ENCODE data around the gene MED29. TPM values are rescaled to one million over a fixed set of nuclear protein-coding genes. Genes with fewer than 3 reads are reported as not detected.

MED29 gene
- total RNA-seq, 2 experiments from 2014 or later: 23.3 to 26.8 TPM

GRCh38 chr19:39410017-39410830 lies 19.0 kb downstream of the MED29 start:
- Mint-ChIP-seq H3K27ac (peak overlapping the region; percentile 93), H3K4me1 (peaks cover 40% of the 10 kb centered on the region), H3K4me3 (peak overlapping the region; percentile 82), H3K36me3 (peaks cover 20% of the 10 kb centered on the region), H3K9me3 (no peaks in the 10 kb centered on the region), H3K27me3 (peaks cover 4% of the 10 kb centered on the region)
- peak; percentile 72 for DNase-seq

DNA sequence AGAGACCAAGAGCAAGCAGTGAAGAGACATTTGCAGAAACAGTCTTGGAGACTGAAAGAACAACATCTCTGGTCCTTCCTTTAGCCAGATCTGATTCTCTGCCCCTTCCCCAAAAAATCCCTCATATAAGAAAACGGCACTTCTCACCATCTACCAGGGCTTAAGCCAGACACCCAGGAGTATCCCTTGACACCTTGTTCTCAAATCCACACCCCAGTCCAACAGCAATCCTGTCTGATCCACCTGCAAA lies 19.6 kb downstream of the MED29 start:
- DNase-seq: no peak
- H3K9me3 Mint-ChIP-seq: no peaks in the 10 kb centered on the region
- peaks cover 4% of the 10 kb centered on the region for H3K27me3 Mint-ChIP-seq
- H3K36me3 Mint-ChIP-seq: peaks cover 20% of the 10 kb centered on the region
- H3K4me1 Mint-ChIP-seq: peaks cover 36% of the 10 kb centered on the region
- H3K4me3 Mint-ChIP-seq: peak overlapping the region; percentile 82
- peak overlapping the region; percentile 93 for H3K27ac Mint-ChIP-seq

- Mint-ChIP-seq H3K4me3 (peak overlapping the region; percentile 82), H3K4me1 (peaks cover 35% of the 10 kb centered on the region), H3K36me3 (peaks cover 20% of the 10 kb centered on the region), H3K27ac (peak overlapping the region; percentile 93), H3K9me3 (no peaks in the 10 kb centered on the region), H3K27me3 (peaks cover 4% of the 10 kb centered on the region)
- no peak for DNase-seq
Measured at GRCh38 chr19:39411081-39411831, 20.1 kb downstream of the MED29 start.

GRCh38 chr19:39411832-39412099 lies 20.6 kb downstream of the MED29 start:
- peak overlapping the region; percentile 82 for H3K4me3 Mint-ChIP-seq
- H3K36me3 Mint-ChIP-seq: peaks cover 20% of the 10 kb centered on the region
- no peaks in the 10 kb centered on the region for H3K9me3 Mint-ChIP-seq
- H3K27ac Mint-ChIP-seq: peak overlapping the region; percentile 93
- DNase-seq: peak; percentile 83
- peaks cover 4% of the 10 kb centered on the region for H3K27me3 Mint-ChIP-seq
- peaks cover 34% of the 10 kb centered on the region for H3K4me1 Mint-ChIP-seq

DNA sequence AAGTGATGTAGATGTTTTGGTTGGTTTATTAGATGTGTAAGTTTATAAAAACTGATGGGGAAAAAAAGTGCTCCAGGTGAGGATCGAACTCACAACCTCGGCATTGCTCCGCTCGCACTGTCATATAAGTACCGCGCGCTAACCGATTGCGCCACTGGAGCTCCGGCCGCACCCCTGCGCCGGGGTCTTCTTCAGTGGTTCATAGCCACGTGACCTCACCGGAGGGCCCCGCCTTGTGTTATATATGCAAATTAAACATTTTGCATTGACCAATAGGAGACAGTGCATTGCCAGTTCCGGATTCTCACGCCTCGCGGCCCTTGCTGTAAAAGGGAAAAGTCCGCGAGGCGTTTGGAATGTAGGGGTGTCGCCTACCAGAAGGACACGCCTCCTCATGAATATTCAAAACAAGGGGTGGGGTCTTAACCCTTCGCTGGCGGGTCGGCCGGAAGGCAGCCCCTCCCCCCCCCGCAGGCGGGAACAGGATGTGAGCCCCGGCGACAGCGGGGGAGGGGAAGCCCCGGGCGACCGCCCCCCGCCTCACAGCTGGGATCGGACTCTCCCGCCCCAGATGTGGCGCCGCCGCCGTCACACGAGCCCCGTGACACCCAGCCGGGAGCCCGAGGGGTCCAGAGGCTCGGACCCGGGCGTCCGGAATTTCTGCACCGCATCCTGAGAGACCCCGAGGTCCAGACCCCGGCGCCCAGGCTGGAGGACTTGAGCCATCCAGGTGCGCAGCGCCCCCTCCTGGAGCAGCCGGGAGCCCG lies 21.1 kb downstream of the MED29 start, which contains the start of gene PLEKHG2:
TSS of gene PLEKHG2 (plus strand) at position 570 of the 767 bp plus-strand sequence. CDS start 1,418 bp downstream, outside the sequence.
- Mint-ChIP-seq H3K27me3 (peaks cover 4% of the 10 kb centered on the region), H3K27ac (peak within 1 kb of the TSS; percentile 93), H3K4me1 (peaks cover 34% of the 10 kb centered on the region), H3K4me3 (peak within 1 kb of the TSS; percentile 89), H3K9me3 (no peaks in the 10 kb centered on the region), H3K36me3 (peaks cover 17% of the 10 kb centered on the region)
- peak; percentile 97 for DNase-seq

- peaks cover 13% of the 10 kb centered on the region for H3K36me3 Mint-ChIP-seq
- no peaks in the 10 kb centered on the region for H3K9me3 Mint-ChIP-seq
- H3K4me1 Mint-ChIP-seq: peaks cover 34% of the 10 kb centered on the region
- peak overlapping the region; percentile 69 for H3K27ac Mint-ChIP-seq
- peak overlapping the region; percentile 82 for H3K4me3 Mint-ChIP-seq
- DNase-seq: no peak
- H3K27me3 Mint-ChIP-seq: peaks cover 4% of the 10 kb centered on the region
Measured at GRCh38 chr19:39412867-39413271, 21.7 kb downstream of the MED29 start.

DNA sequence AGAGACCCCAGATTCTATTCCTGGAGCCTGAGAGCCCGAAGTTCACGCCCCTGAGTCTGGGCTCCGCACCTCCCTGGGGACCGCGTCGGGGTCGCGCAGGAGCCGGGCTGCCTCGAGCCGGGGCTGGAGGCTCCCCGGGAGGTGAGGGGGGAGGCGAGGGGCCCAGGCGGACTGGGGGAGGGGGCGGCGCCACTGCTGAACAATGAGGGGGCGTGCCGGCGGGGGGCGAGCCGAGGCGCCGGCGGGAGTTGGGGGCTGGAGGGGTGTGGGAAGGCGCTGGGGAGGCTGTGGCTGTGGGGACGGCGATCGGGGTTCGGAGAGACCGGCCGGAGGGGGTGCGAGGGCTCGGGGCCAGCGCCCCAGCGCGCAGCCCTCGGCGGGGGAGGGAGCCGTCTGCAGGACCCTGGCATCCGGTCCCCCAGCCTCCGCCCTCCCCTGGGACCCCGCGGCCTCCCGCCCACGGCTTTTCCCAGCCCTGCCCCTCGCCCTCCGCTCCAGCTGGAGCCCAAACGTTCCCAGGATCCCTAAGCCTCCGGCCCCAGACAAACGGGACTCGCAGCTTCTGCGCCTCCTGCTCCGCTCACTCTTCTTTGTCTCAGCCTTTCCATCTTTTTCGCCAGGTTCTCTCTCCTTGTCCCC lies 22.2 kb downstream of the MED29 start:
- H3K9me3 Mint-ChIP-seq: no peaks in the 10 kb centered on the region
- peaks cover 4% of the 10 kb centered on the region for H3K27me3 Mint-ChIP-seq
- peak overlapping the region; percentile 89 for H3K4me3 Mint-ChIP-seq
- peak overlapping the region; percentile 81 for H3K27ac Mint-ChIP-seq
- H3K36me3 Mint-ChIP-seq: peaks cover 8% of the 10 kb centered on the region
- peaks cover 34% of the 10 kb centered on the region for H3K4me1 Mint-ChIP-seq
- DNase-seq: peak; percentile 39

- H3K9me3 Mint-ChIP-seq: no peaks in the 10 kb centered on the region
- peak overlapping the region; percentile 89 for H3K4me3 Mint-ChIP-seq
- peaks cover 29% of the 10 kb centered on the region for H3K4me1 Mint-ChIP-seq
- peaks cover 4% of the 10 kb centered on the region for H3K27me3 Mint-ChIP-seq
- H3K27ac Mint-ChIP-seq: peak overlapping the region; percentile 81
- H3K36me3 Mint-ChIP-seq: peaks cover 2% of the 10 kb centered on the region
- no peak for DNase-seq
Measured at GRCh38 chr19:39413911-39414608, 22.9 kb downstream of the MED29 start.

GRCh38 chr19:39415111-39416046 lies 24.2 kb downstream of the MED29 start:
- Mint-ChIP-seq H3K9me3 (no peaks in the 10 kb centered on the region), H3K27ac (no peak overlapping the region), H3K4me3 (no peak overlapping the region), H3K4me1 (peaks cover 25% of the 10 kb centered on the region), H3K36me3 (peaks cover 4% of the 10 kb centered on the region), H3K27me3 (peaks cover 4% of the 10 kb centered on the region)
- no peak for DNase-seq

DNA sequence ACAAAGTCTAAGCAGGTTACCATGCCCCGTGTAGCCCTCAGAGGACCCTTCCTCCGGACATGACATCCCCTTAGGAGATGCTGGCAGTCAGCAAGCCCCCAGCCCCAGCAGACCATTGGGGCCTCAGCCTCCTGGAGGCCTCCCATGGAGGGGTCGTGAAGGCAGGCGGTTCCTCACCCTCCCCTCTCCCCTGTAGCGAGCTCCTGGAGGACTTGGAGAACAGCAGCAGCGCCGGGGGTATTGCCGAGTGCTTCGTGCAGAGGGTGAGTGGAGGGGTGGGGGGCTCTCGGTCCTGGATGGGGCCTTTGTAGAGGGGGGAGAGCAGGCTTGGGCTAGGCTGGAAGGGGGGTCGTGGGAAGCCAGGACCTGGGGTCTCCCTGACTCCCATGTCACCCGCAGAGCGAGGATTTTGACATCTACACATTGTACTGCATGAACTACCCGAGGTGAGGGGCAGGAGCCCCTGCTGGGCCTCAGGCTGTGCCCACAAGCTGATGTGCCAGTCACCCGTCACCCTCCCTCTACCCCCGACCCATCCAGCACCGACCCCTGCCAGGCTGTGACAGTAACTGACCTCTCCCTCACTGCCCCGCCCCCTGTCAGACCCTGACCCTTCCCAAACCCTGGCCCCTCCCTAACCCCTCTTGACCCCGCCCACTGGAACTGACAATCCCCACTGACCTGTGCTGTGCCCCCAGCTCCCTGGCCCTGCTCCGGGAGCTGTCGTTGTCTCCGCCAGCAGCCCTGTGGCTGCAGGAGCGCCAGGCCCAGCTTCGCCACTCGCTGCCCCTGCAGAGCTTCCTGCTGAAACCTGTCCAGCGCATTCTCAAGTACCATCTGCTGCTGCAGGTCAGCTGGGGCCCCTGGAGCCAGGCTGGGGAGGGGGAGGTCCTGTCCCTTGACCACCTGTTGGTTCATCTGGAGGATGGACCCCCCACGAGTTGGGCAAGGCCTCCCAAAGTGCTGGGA lies 25.3 kb downstream of the MED29 start:
- peaks cover 4% of the 10 kb centered on the region for H3K36me3 Mint-ChIP-seq
- no peak for DNase-seq
- H3K9me3 Mint-ChIP-seq: no peaks in the 10 kb centered on the region
- H3K4me1 Mint-ChIP-seq: peaks cover 14% of the 10 kb centered on the region
- H3K27me3 Mint-ChIP-seq: peaks cover 4% of the 10 kb centered on the region
- no peak overlapping the region for H3K4me3 Mint-ChIP-seq
- no peak overlapping the region for H3K27ac Mint-ChIP-seq

- Mint-ChIP-seq H3K4me1 (peaks cover 8% of the 10 kb centered on the region), H3K4me3 (no peak overlapping the region), H3K27me3 (no peaks in the 10 kb centered on the region), H3K9me3 (no peaks in the 10 kb centered on the region), H3K36me3 (peaks cover 6% of the 10 kb centered on the region), H3K27ac (no peak overlapping the region)
- DNase-seq: no peak
Measured at GRCh38 chr19:39417463-39418181, 26.4 kb downstream of the MED29 start.

DNA sequence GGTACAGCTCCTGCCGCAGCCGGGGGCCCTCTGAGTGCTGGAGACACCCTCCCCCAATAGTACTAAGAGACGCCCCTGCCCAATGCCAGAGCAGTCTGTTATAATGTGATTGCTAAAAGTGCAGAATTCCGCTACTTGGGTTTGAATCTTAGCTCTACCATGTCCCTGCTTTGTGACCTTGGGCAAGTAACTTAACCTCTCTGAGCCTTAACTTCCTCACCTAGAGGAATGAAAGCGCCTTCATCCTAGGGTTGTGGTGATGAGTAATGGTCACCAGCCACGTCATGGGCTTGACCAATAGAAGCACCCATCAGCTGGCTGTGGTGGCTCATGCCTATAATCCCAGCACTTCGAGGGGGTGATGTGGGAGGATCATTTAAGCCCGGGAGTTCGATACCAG lies 27.8 kb downstream of the MED29 start:
- Mint-ChIP-seq H3K4me1 (peaks cover 3% of the 10 kb centered on the region), H3K27me3 (no peaks in the 10 kb centered on the region), H3K4me3 (no peak overlapping the region), H3K36me3 (peaks cover 8% of the 10 kb centered on the region), H3K9me3 (no peaks in the 10 kb centered on the region), H3K27ac (no peak overlapping the region)
- no peak for DNase-seq

All from activated naive CD8-positive, alpha-beta T cell treated with anti-CD3 and anti-CD28 coated beads for 36 hours (primary cell).